ENCODE measurements around the gene FKBP9.

FKBP9 gene

GRCh38 chr7:32921896-32922295, 35.3 kb upstream of the FKBP9 start:
- no peak overlapping the region for H3K4me3 ChIP-seq (ENCODE audit: low read depth, low read length)
- H3K27me3 ChIP-seq (replicated peaks): no peaks in the 10 kb centered on the region
- DNase-seq: no peak
- in situ Hi-C loops (cut with HindIII; ENCODE audit: low pct_ligation_motif_present, low sequenced_read_pairs): no loop called here
- H3K36me3 ChIP-seq (replicated peaks): peaks cover 15% of the 10 kb centered on the region
- TF ChIP-seq CTCF (IDR thresholded peaks at IDR 0.05; ENCODE audit: low read depth, low read length, missing control alignments): no peak
- H3K27ac ChIP-seq: no peak overlapping the region

- in situ Hi-C loops (cut with HindIII; ENCODE audit: low pct_ligation_motif_present, low sequenced_read_pairs): no loop called here
- peaks cover 15% of the 10 kb centered on the region for H3K36me3 ChIP-seq (replicated peaks)
- no peak for TF ChIP-seq CTCF (IDR thresholded peaks at IDR 0.05; ENCODE audit: low read depth, low read length, missing control alignments)
These were observed 28.4 kb upstream of the FKBP9 start for GRCh38 chr7:32928785-32929298.

GRCh38 chr7:32929430-32930143, 27.7 kb upstream of the FKBP9 start:
- Histone ChIP-seq H3K36me3 (replicated peaks) (peaks cover 15% of the 10 kb centered on the region), H3K4me3 (ENCODE audit: low read depth, low read length) (no peak overlapping the region), H3K27ac (no peak overlapping the region), H3K27me3 (replicated peaks) (no peaks in the 10 kb centered on the region)
- no peak for TF ChIP-seq CTCF (IDR thresholded peaks at IDR 0.05; ENCODE audit: low read depth, low read length, missing control alignments)
- no peak for DNase-seq
- in situ Hi-C loops (cut with HindIII; ENCODE audit: low pct_ligation_motif_present, low sequenced_read_pairs): no loop called here

More at GRCh38 chr7:32928785-32929298, 28.4 kb upstream of the FKBP9 start:
- H3K27me3 ChIP-seq (replicated peaks): no peaks in the 10 kb centered on the region
- H3K4me3 ChIP-seq (ENCODE audit: low read depth, low read length): no peak overlapping the region
- no peak overlapping the region for H3K27ac ChIP-seq
- no peak for DNase-seq

GRCh38 chr7:32930378-32930777, 26.9 kb upstream of the FKBP9 start:
- no peak for DNase-seq
- in situ Hi-C loops (cut with HindIII; ENCODE audit: low pct_ligation_motif_present, low sequenced_read_pairs): no loop called here
- Histone ChIP-seq H3K36me3 (replicated peaks) (peaks cover 15% of the 10 kb centered on the region), H3K27ac (no peak overlapping the region), H3K4me3 (ENCODE audit: low read depth, low read length) (no peak overlapping the region), H3K27me3 (replicated peaks) (no peaks in the 10 kb centered on the region)
- no peak for TF ChIP-seq CTCF (IDR thresholded peaks at IDR 0.05; ENCODE audit: low read depth, low read length, missing control alignments)

- peaks cover 3% of the 10 kb centered on the region for H3K36me3 ChIP-seq (replicated peaks)
These were observed 21.7 kb upstream of the FKBP9 start for GRCh38 chr7:32935558-32935957.

More at GRCh38 chr7:32935558-32935957, 21.7 kb upstream of the FKBP9 start:
- in situ Hi-C loops (cut with HindIII; ENCODE audit: low pct_ligation_motif_present, low sequenced_read_pairs): no loop called here
- H3K27ac ChIP-seq: no peak overlapping the region
- DNase-seq: no peak
- TF ChIP-seq CTCF (IDR thresholded peaks at IDR 0.05; ENCODE audit: low read depth, low read length, missing control alignments): no peak
- H3K4me3 ChIP-seq (ENCODE audit: low read depth, low read length): no peak overlapping the region
- no peaks in the 10 kb centered on the region for H3K27me3 ChIP-seq (replicated peaks)
